Measurements from ENCODE around the gene VCAN.

GRCh38 chr5:83451955-83452354 is 19.6 kb upstream of the VCAN start:
- TF ChIP-seq REST (IDR thresholded peaks at IDR 0.05) = no peak
- no peak for TF ChIP-seq EGR1 (IDR thresholded peaks at IDR 0.05; ENCODE audit: low read depth in 2 of 2)
- TF ChIP-seq, protein P1, sequence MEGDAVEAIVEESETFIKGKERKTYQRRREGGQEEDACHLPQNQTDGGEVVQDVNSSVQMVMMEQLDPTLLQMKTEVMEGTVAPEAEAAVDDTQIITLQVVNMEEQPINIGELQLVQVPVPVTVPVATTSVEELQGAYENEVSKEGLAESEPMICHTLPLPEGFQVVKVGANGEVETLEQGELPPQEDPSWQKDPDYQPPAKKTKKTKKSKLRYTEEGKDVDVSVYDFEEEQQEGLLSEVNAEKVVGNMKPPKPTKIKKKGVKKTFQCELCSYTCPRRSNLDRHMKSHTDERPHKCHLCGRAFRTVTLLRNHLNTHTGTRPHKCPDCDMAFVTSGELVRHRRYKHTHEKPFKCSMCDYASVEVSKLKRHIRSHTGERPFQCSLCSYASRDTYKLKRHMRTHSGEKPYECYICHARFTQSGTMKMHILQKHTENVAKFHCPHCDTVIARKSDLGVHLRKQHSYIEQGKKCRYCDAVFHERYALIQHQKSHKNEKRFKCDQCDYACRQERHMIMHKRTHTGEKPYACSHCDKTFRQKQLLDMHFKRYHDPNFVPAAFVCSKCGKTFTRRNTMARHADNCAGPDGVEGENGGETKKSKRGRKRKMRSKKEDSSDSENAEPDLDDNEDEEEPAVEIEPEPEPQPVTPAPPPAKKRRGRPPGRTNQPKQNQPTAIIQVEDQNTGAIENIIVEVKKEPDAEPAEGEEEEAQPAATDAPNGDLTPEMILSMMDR (IDR thresholded peaks at IDR 0.05; ENCODE audit: low read depth, low read length, missing input control) = no peak
- TF ChIP-seq ATF3 (IDR thresholded peaks at IDR 0.05) = no peak
- TF ChIP-seq TAF1 (conservative IDR thresholded peaks at IDR 0.05) = no peak
- TF ChIP-seq MAX (IDR thresholded peaks at IDR 0.05) = no peak
- no peak for TF ChIP-seq FOXA1 (IDR thresholded peaks at IDR 0.05)
- TF ChIP-seq GABPA (IDR thresholded peaks at IDR 0.05 in 1 of 2, conservative IDR thresholded peaks at IDR 0.05 in 1 of 2) = no peak
- no peak for TF ChIP-seq RXRA (IDR thresholded peaks at IDR 0.05)
- no peak for TF ChIP-seq YY1 (IDR thresholded peaks at IDR 0.05)
- no peak for TF ChIP-seq RAD21 (IDR thresholded peaks at IDR 0.05)
- no peak for TF ChIP-seq SP1 (IDR thresholded peaks at IDR 0.05)

All from liver (tissue), 3 donors.